Ovary (tissue), 3 donors: ENCODE results near the gene BTN1A1.

Experiments
- CTCF ChIP-seq, 3 donors: fragments of 450-650 bp in 2 of 3; fragments of 200-600 bp in 1 of 3; IDR thresholded peaks; one replicate each; pipeline versions ENCODE4 v1.5.1 to v1.8.0; 2016 to 2022; ENCODE audit warnings: antibody characterized with exemption in 3 of 3, mild to moderate bottlenecking in 1 of 3
- EP300 ChIP-seq: sonication (generic); formaldehyde crosslinking; IDR thresholded peaks from one replicate; pipeline ENCODE4 v1.6.1; 2017; ENCODE audit warnings: antibody characterized with exemption
- POLR2A ChIP-seq: fragments of 450-650 bp; IDR thresholded peaks from one replicate; pipeline ENCODE4 v1.6.1; 2017; ENCODE audit warnings: antibody characterized with exemption, mild to moderate bottlenecking, moderate library complexity
- donor health status: DM: no; HTN: no; CAD: no.

DNA sequence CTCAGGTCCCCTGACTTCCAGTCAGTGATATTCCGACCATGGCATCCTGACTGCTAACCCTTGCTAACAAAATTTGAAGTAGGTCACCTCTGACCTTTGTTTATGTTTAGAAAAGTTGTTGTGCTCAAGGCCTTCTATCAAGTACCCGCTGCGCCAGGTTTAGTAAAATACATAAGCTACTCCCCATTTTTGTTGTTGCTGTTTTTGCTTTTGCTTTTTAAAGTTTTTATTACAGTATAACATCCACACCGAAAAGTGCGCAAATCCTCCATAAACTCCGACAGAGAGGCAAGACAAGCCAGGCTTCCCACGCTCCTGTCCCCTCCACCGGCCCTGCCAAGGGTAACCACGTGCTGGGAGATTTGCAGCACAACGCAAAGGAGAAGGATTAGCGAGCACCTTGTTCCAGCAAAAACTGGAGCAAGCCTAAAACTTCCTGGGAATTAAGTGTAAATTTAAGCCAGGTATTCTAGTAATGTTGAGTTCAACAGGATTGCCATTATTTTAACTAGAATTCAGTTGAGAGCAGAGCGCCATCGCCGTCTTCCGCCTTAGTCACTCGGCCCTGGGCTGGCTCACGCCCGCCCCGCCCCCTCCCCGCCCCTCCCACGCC lies 20.2 kb downstream of the BTN1A1 start:
- TF ChIP-seq POLR2A (no peak), CTCF (IDR thresholded peaks at IDR 0.05) (no peak), EP300 (peak; percentile 26)
